Mammary epithelial cell (primary cell): ENCODE measurements around the gene CMAS.

Experiments
- EZH2 ChIP-seq: IDR thresholded peaks from 2 replicates; pipeline ENCODE4 v1.6.1; 2012; ENCODE audit warnings: low read length, inconsistent platforms, borderline replicate concordance
- TF ChIP-seq, protein P1 (sequence below), 2 donors: IDR thresholded peaks in 1 of 2; conservative IDR thresholded peaks in 1 of 2; 2 replicates each; pipeline ENCODE4 v1.5.1; 2011 to 2012; ENCODE audit warnings: inconsistent platforms in 2 of 2, low read length in 2 of 2, mild to moderate bottlenecking in 2 of 2, control low read depth in 1 of 2, low read depth in 1 of 2; ENCODE audit not compliant: insufficient read depth in 1 of 2; ENCODE audit errors: extremely low read depth in 1 of 2

- TF ChIP-seq, protein P1, sequence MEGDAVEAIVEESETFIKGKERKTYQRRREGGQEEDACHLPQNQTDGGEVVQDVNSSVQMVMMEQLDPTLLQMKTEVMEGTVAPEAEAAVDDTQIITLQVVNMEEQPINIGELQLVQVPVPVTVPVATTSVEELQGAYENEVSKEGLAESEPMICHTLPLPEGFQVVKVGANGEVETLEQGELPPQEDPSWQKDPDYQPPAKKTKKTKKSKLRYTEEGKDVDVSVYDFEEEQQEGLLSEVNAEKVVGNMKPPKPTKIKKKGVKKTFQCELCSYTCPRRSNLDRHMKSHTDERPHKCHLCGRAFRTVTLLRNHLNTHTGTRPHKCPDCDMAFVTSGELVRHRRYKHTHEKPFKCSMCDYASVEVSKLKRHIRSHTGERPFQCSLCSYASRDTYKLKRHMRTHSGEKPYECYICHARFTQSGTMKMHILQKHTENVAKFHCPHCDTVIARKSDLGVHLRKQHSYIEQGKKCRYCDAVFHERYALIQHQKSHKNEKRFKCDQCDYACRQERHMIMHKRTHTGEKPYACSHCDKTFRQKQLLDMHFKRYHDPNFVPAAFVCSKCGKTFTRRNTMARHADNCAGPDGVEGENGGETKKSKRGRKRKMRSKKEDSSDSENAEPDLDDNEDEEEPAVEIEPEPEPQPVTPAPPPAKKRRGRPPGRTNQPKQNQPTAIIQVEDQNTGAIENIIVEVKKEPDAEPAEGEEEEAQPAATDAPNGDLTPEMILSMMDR (conservative IDR thresholded peaks at IDR 0.05 in 1 of 2, IDR thresholded peaks at IDR 0.05 in 1 of 2; ENCODE audit: extremely low read depth in 1 of 2, insufficient read depth in 1 of 2, low read depth in 1 of 2, low read length in 2 of 2), result no peak
- TF ChIP-seq EZH2, result no peak
Observed at GRCh38 chr12:22054155-22054554, 8.1 kb downstream of the CMAS start.
